HG02870 (cell line): ENCODE measurements around the gene DENND1A.

Source experiments
- ATAC-seq: cut with Tn5 transposase; IDR thresholded peaks from one replicate; pipeline ENCODE4 v1.9.1; 2021; ENCODE audit warnings: mild to moderate bottlenecking, moderate library complexity; ENCODE audit not compliant: unreplicated experiment

The DENND1A gene

GRCh38 chr9:123478967-123479602 lies 450.8 kb downstream of the DENND1A start:
- ATAC-seq = no peak

- no peak for ATAC-seq
These were observed 451.8 kb downstream of the DENND1A start for GRCh38 chr9:123478160-123478559.

- no peak for ATAC-seq
These were observed 454.5 kb downstream of the DENND1A start for GRCh38 chr9:123475407-123475806.

GRCh38 chr9:123472862-123473614 lies 456.9 kb downstream of the DENND1A start:
- no peak for ATAC-seq

- no peak for ATAC-seq
These were observed 457.9 kb downstream of the DENND1A start for GRCh38 chr9:123471843-123472570.

- no peak for ATAC-seq
These were observed 458.7 kb downstream of the DENND1A start for GRCh38 chr9:123470991-123471770.

- no peak for ATAC-seq
These were observed 459.7 kb downstream of the DENND1A start for GRCh38 chr9:123470121-123470782.

GRCh38 chr9:123469282-123469681 lies 460.6 kb downstream of the DENND1A start:
- no peak for ATAC-seq

- no peak for ATAC-seq
These were observed 461.4 kb downstream of the DENND1A start for GRCh38 chr9:123468541-123468940.

GRCh38 chr9:123465304-123465703 lies 464.6 kb downstream of the DENND1A start:
- ATAC-seq = no peak

- ATAC-seq = no peak
These were observed 469.8 kb downstream of the DENND1A start for GRCh38 chr9:123460091-123460490.

GRCh38 chr9:123457583-123457982 lies 472.3 kb downstream of the DENND1A start:
- ATAC-seq = no peak

GRCh38 chr9:123456011-123456410 lies 473.9 kb downstream of the DENND1A start:
- no peak for ATAC-seq

GRCh38 chr9:123455187-123455586 lies 474.7 kb downstream of the DENND1A start:
- ATAC-seq = no peak

GRCh38 chr9:123454361-123454760 lies 475.6 kb downstream of the DENND1A start:
- no peak for ATAC-seq

GRCh38 chr9:123453831-123454321 lies 476.1 kb downstream of the DENND1A start:
- ATAC-seq = no peak

GRCh38 chr9:123453076-123453667 lies 476.8 kb downstream of the DENND1A start:
- no peak for ATAC-seq

GRCh38 chr9:123450996-123451395 lies 478.9 kb downstream of the DENND1A start:
- no peak for ATAC-seq

- ATAC-seq = no peak
These were observed 479.7 kb downstream of the DENND1A start for GRCh38 chr9:123450098-123450770.
